Testis (tissue), 3 donors: ENCODE data around the gene TMC3. TPM values are rescaled to one million over a fixed set of nuclear protein-coding genes. Genes with fewer than 3 reads are reported as not detected.

ENCODE experiments used
- DNase-seq: peaks from one replicate; pipeline ENCODE4 v3.0.0-alpha.2; 2019
- H3K27ac ChIP-seq, 2 donors: fragments of 200-600 bp; sonication (generic); one replicate each; pipeline ENCODE4 v1.5.1; 2019
- H3K27me3 ChIP-seq: fragments of 200-600 bp; sonication (generic); one replicate; pipeline ENCODE4 v1.5.1; 2019
- H3K36me3 ChIP-seq: fragments of 200-600 bp; sonication (generic); one replicate; pipeline ENCODE4 v1.5.1; 2017; ENCODE audit warnings: low read depth; ENCODE audit errors: missing control alignments
- H3K4me1 ChIP-seq: fragments of 200-600 bp; sonication (generic); one replicate; pipeline ENCODE4 v1.5.1; 2019
- H3K4me3 ChIP-seq, 2 donors: fragments of 200-600 bp; sonication (generic); one replicate each; pipeline ENCODE4 v1.5.1; 2017 to 2019
- H3K9me3 ChIP-seq: fragments of 200-600 bp; sonication (generic); one replicate; pipeline ENCODE4 v1.5.1; 2017
- CTCF ChIP-seq, 3 experiments: fragments of 450-650 bp in 2 of 3; fragments of 200-600 bp in 1 of 3; sonication (generic) in 1 of 3; IDR thresholded peaks; one replicate each; pipeline ENCODE4 v1.5.1; 2016 to 2019; ENCODE audit warnings: antibody characterized with exemption in 3 of 3, mild to moderate bottlenecking in 2 of 3, moderate library complexity in 1 of 3
- POLR2A ChIP-seq: fragments of 450-650 bp; IDR thresholded peaks from one replicate; pipeline ENCODE4 v1.6.1; 2017; ENCODE audit warnings: antibody characterized with exemption, mild to moderate bottlenecking, moderate library complexity
- WGBS, 2 donors: methylation state at CpG; one replicate each; pipeline ENCODE4 v1.1.5; 2018; 5-methylcytosine and 5-hydroxymethylcytosine counted together
- intact Hi-C: fragments of 100-400 bp; cut with DNase I; formaldehyde crosslinking; loops from one replicate; pipeline ENCODE4 v1.15.1; 2023; ENCODE audit warnings: low total_unique reads
- polyA plus RNA-seq: library from polyadenylated mRNA; stranded (reverse); fragments of 350-450 nt; fragmentation: Illumina TruSeq; extraction: RNeasy Lipid Tissue Mini Kit (QIAGEN cat#74804); gene quantifications from one replicate; pipeline ENCODE4 v1.2.3, GENCODE V29; 2014; ENCODE audit warnings: low read depth, low replicate concordance; ENCODE audit not compliant: insufficient read depth
- total RNA-seq, 2 donors: library from RNA; depleted of rRNA; stranded (reverse); fragments of >200 nt; gene quantifications; one replicate each; pipeline ENCODE4 v1.2.3, GENCODE V29; 2016

TMC3 gene
- total and polyA plus RNA-seq, 3 donors from 2014 or later = 0.16 to 0.31 (median 0.26) TPM

GRCh38 chr15:81293728-81294515 lies 80.1 kb downstream of the TMC3 start:
- TF ChIP-seq CTCF (IDR thresholded peaks at IDR 0.05) (no peak), POLR2A (no peak)
- no peaks in the 10 kb centered on the region for H3K9me3 ChIP-seq
- H3K27me3 ChIP-seq = no peaks in the 10 kb centered on the region
- H3K4me1 ChIP-seq = no peaks in the 10 kb centered on the region
- H3K4me3 ChIP-seq = no peak overlapping the region
- H3K36me3 ChIP-seq = no peaks in the 10 kb centered on the region
- DNase-seq = no peak
- WGBS, 2 donors = 62 to 77% methylated on average over 7 to 9 of the region's 9 CpGs
- intact Hi-C loops = no loop called here
- no peak overlapping the region for H3K27ac ChIP-seq

GRCh38 chr15:81292523-81293001 lies 81.5 kb downstream of the TMC3 start:
- no peaks in the 10 kb centered on the region for H3K36me3 ChIP-seq
- no peak for DNase-seq
- intact Hi-C loops = no loop called here
- H3K27me3 ChIP-seq = no peaks in the 10 kb centered on the region
- H3K4me1 ChIP-seq = no peaks in the 10 kb centered on the region
- 82 to 87% methylated on average over 6 to 12 of the region's 12 CpGs for WGBS, 2 donors
- TF ChIP-seq CTCF (IDR thresholded peaks at IDR 0.05) (no peak), POLR2A (no peak)
- no peaks in the 10 kb centered on the region for H3K9me3 ChIP-seq
- H3K27ac ChIP-seq = no peak overlapping the region
- H3K4me3 ChIP-seq = no peak overlapping the region

- Histone ChIP-seq H3K36me3 (no peaks in the 10 kb centered on the region), H3K4me1 (no peaks in the 10 kb centered on the region), H3K9me3 (no peaks in the 10 kb centered on the region), H3K27ac (no peak overlapping the region), H3K4me3 (no peak overlapping the region), H3K27me3 (no peaks in the 10 kb centered on the region)
- no peak for TF ChIP-seq POLR2A
- TF ChIP-seq CTCF (IDR thresholded peaks at IDR 0.05) = no peak
- 73 to 90% methylated on average over 4 of the region's 5 CpGs for WGBS, 2 donors
- intact Hi-C loops = no loop called here
- DNase-seq = no peak
Observed at GRCh38 chr15:81291916-81292522, 82.0 kb downstream of the TMC3 start.

GRCh38 chr15:81289910-81290309 lies 84.1 kb downstream of the TMC3 start:
- Histone ChIP-seq H3K4me3 (no peak overlapping the region), H3K9me3 (no peaks in the 10 kb centered on the region), H3K27me3 (no peaks in the 10 kb centered on the region), H3K27ac (no peak overlapping the region), H3K4me1 (no peaks in the 10 kb centered on the region), H3K36me3 (no peaks in the 10 kb centered on the region)
- DNase-seq = no peak
- TF ChIP-seq POLR2A (no peak), CTCF (IDR thresholded peaks at IDR 0.05) (no peak)
- WGBS, 2 donors = 89% methylated on average over 4 of the region's 4 CpGs
- intact Hi-C loops = no loop called here
